HG03354 (cell line): ENCODE results near the gene C1QTNF6.
"Not testable (repeated sequence)": the region's sequence is repeated elsewhere in the genome, so short reads cannot be mapped to it uniquely, and the experiment has no call there.

Experiments used
- ATAC-seq: cut with Tn5 transposase; IDR thresholded peaks from one replicate; pipeline ENCODE4 v1.9.1; 2021; ENCODE audit warnings: mild to moderate bottlenecking; ENCODE audit not compliant: unreplicated experiment, poor library complexity, severe bottlenecking

C1QTNF6 gene

GRCh38 chr22:37181681-37182080 lies 6.4 kb downstream of the C1QTNF6 start:
- ATAC-seq, result no peak

GRCh38 chr22:37180531-37181231 lies 7.4 kb downstream of the C1QTNF6 start:
- no peak for ATAC-seq

GRCh38 chr22:37179622-37180420 lies 8.2 kb downstream of the C1QTNF6 start:
- no peak for ATAC-seq

GRCh38 chr22:37179126-37179470 lies 8.9 kb downstream of the C1QTNF6 start:
- ATAC-seq, result no peak

GRCh38 chr22:37178350-37179125 lies 9.5 kb downstream of the C1QTNF6 start:
- no peak for ATAC-seq

GRCh38 chr22:37177755-37178154 lies 10.3 kb downstream of the C1QTNF6 start:
- no peak for ATAC-seq

- ATAC-seq, result no peak
Measured at GRCh38 chr22:37177221-37177620, 10.8 kb downstream of the C1QTNF6 start.

GRCh38 chr22:37176464-37177061 lies 11.5 kb downstream of the C1QTNF6 start:
- ATAC-seq, result no peak

- no peak for ATAC-seq
Measured at GRCh38 chr22:37175414-37176281, 12.4 kb downstream of the C1QTNF6 start.

- ATAC-seq, result no peak
Measured at GRCh38 chr22:37174964-37175363, 13.1 kb downstream of the C1QTNF6 start.

- ATAC-seq, result no peak
Measured at GRCh38 chr22:37173709-37174108, 14.3 kb downstream of the C1QTNF6 start.

- ATAC-seq, result no peak
Measured at GRCh38 chr22:37172266-37173245, 15.5 kb downstream of the C1QTNF6 start.

- no peak for ATAC-seq
Measured at GRCh38 chr22:37171662-37172061, 16.4 kb downstream of the C1QTNF6 start.

GRCh38 chr22:37170689-37171405 lies 17.2 kb downstream of the C1QTNF6 start:
- ATAC-seq, result not testable (repeated sequence)

GRCh38 chr22:37169947-37170688 lies 17.9 kb downstream of the C1QTNF6 start:
- no peak for ATAC-seq

- no peak for ATAC-seq
Measured at GRCh38 chr22:37169406-37169805, 18.6 kb downstream of the C1QTNF6 start.
